ENCODE results near the gene FLRT2.
A peak's percentile ranks its signal among the peaks of the same experiment; 100 is the strongest.

The FLRT2 gene

DNA sequence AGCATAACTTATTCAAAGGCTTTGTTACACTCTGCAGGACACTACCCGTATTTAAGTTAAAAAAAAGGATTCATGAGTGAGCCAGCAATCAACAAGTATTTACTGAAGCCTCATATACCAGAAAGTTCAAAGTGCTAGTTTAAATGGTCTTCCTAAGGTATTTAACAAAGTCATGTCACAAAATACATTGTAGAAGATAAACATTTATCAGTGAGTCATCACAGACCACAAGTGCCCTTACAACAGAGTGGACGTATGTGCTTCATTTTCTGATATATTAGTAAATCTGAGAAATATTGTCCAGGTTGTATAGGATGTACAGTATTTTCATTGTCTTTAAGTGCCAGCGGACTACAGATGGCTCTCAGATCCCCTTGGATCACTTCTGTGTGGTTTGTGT lies 24.2 kb downstream of the FLRT2 start:
- in situ Hi-C loops (cut with HindIII; ENCODE audit: low pct_ligation_motif_present, low sequenced_read_pairs) = no loop called here
- TF ChIP-seq, protein P1, sequence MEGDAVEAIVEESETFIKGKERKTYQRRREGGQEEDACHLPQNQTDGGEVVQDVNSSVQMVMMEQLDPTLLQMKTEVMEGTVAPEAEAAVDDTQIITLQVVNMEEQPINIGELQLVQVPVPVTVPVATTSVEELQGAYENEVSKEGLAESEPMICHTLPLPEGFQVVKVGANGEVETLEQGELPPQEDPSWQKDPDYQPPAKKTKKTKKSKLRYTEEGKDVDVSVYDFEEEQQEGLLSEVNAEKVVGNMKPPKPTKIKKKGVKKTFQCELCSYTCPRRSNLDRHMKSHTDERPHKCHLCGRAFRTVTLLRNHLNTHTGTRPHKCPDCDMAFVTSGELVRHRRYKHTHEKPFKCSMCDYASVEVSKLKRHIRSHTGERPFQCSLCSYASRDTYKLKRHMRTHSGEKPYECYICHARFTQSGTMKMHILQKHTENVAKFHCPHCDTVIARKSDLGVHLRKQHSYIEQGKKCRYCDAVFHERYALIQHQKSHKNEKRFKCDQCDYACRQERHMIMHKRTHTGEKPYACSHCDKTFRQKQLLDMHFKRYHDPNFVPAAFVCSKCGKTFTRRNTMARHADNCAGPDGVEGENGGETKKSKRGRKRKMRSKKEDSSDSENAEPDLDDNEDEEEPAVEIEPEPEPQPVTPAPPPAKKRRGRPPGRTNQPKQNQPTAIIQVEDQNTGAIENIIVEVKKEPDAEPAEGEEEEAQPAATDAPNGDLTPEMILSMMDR (IDR thresholded peaks at IDR 0.05; ENCODE audit: low read depth, low read length, missing control alignments) = no peak

DNA sequence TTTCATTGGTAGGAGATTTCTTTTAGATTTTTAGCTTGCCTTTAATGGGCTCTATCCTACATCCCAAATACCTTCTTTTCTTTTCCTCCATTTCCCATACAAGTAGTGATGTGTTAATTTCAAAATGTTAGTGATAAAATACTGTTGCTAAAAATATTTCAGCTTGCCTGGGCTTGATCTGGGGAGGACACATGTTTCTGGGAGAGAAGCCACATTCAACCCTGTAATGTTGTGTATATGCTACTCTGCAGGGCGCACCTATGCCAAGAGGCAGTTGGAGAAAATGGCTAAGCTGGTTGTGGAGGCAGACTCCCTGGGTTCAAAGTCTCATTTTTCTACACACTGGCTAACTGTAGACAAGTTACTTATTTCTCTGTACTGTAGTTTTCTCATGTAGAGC lies 26.3 kb downstream of the FLRT2 start:
- in situ Hi-C loops (cut with HindIII; ENCODE audit: low pct_ligation_motif_present, low sequenced_read_pairs) = no loop called here
- Histone ChIP-seq H3K27me3 (replicated peaks) (no peaks in the 10 kb centered on the region), H3K4me3 (ENCODE audit: low read depth, low read length) (no peak overlapping the region), H3K36me3 (replicated peaks) (no peaks in the 10 kb centered on the region), H3K27ac (no peak overlapping the region)
- TF ChIP-seq, protein P1 (IDR thresholded peaks at IDR 0.05; ENCODE audit: low read depth, low read length, missing control alignments) = no peak
- DNase-seq = no peak

More for the DNA sequence above, 24.2 kb downstream of the FLRT2 start:
- Histone ChIP-seq H3K27me3 (replicated peaks) (no peaks in the 10 kb centered on the region), H3K27ac (no peak overlapping the region), H3K36me3 (replicated peaks) (no peaks in the 10 kb centered on the region), H3K4me3 (ENCODE audit: low read depth, low read length) (no peak overlapping the region)
- DNase-seq = no peak

DNA sequence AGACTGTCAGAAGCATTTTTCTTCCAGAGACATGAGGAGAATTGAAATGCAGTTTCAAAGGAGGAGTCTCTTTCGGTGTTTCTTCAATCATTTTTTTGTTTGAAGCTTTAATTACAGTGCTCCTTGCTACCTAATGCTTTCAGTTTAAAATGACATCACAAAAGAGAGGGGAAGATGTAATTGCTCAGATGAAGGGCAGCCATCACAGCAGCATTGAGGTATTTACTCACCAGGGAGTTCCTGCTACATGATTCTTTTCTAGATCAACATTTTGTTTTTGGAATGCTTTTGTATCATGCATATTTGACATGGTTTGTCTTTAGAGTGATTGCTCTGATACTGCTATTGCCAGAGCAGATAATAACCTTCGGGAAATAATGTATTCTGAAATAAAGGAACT lies 28.6 kb downstream of the FLRT2 start:
- Histone ChIP-seq H3K27ac (no peak overlapping the region), H3K4me3 (ENCODE audit: low read depth, low read length) (no peak overlapping the region), H3K36me3 (replicated peaks) (no peaks in the 10 kb centered on the region), H3K27me3 (replicated peaks) (no peaks in the 10 kb centered on the region)
- DNase-seq = no peak
- in situ Hi-C loops (cut with HindIII; ENCODE audit: low pct_ligation_motif_present, low sequenced_read_pairs) = no loop called here
- TF ChIP-seq, protein P1 (IDR thresholded peaks at IDR 0.05; ENCODE audit: low read depth, low read length, missing control alignments) = no peak

DNA sequence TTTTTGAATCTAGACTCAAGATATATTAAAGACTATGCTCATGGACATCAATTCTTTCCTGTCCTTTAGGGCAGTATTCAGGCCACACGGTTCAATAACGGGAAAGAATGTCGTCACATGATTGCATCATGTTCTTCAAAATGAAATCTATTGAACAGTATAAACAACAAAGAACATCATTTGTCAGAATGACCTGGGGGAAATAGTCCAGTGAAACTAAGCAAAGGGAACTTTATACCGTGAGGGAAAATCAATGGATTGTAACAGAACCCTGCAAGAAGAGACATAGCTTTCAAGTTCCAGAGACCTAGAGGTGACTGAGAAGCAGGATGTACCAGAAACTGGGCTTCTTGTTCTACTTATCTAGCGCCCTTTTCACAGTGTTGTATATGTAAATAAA lies 32.7 kb downstream of the FLRT2 start:
- TF ChIP-seq, protein P1 (IDR thresholded peaks at IDR 0.05; ENCODE audit: low read depth, low read length, missing control alignments) = no peak
- Histone ChIP-seq H3K27me3 (replicated peaks) (no peaks in the 10 kb centered on the region), H3K4me3 (ENCODE audit: low read depth, low read length) (no peak overlapping the region), H3K36me3 (replicated peaks) (no peaks in the 10 kb centered on the region), H3K27ac (no peak overlapping the region)
- DNase-seq = no peak
- in situ Hi-C loops (cut with HindIII; ENCODE audit: low pct_ligation_motif_present, low sequenced_read_pairs) = no loop called here

DNA sequence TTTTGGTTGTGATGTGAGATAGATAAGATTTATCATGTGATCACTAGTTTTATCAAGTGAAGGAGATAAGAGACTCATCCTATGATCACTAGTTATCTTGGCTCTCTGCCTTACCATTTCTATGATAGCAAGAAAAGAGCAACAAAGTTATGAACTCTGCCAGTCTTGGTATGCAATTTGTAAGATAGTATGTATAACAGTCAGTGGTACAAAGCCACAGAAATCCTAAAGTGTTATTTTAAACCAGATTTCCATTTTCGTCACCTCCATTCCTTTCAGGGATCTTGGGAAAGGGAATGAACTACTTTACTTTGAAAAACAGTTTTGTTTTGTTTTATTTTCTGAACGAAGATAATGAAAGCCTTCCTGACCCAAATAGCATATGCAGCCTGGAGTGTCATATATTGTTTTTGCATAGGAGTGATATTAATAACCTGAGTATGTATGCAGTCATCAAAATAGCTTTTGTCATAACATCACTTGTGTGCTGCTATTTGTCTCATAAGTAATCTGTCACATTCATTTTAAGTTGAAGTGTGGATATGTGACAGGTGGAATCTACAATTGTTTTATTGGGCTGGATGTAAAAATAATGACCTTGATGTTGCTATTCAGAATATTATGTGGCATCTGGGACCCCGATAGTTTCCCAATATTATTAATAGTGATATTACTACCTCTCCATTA lies 35.0 kb downstream of the FLRT2 start:
- TF ChIP-seq, protein P1 (IDR thresholded peaks at IDR 0.05; ENCODE audit: low read depth, low read length, missing control alignments) = no peak
- Histone ChIP-seq H3K36me3 (replicated peaks) (no peaks in the 10 kb centered on the region), H3K4me3 (ENCODE audit: low read depth, low read length) (no peak overlapping the region), H3K27me3 (replicated peaks) (no peaks in the 10 kb centered on the region), H3K27ac (peak overlapping the region; percentile 22)
- peak; percentile 20 for DNase-seq
- in situ Hi-C loops (cut with HindIII; ENCODE audit: low pct_ligation_motif_present, low sequenced_read_pairs) = no loop called here

DNA sequence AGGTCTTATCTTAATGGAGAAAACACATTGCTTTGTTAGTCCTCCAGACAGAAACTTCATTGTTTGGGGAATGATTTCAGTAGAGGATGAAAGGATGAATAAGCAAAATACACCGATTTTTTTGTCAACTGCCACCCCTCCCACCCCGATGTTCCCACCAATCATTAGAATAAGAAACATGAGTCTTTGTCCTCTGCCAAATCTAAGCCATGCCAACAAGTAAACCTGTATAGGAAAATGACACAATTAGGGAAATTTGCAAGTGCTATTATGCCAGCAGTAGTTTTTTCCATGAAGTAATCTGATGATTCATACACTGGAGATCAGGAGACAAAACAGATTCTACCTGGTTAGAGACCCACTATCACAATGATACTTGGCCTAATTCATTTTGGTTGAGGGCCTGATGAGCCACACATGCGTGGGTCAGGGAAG lies 35.9 kb downstream of the FLRT2 start:
- Histone ChIP-seq H3K27ac (peak overlapping the region; percentile 39), H3K36me3 (replicated peaks) (no peaks in the 10 kb centered on the region), H3K4me3 (ENCODE audit: low read depth, low read length) (no peak overlapping the region), H3K27me3 (replicated peaks) (no peaks in the 10 kb centered on the region)
- DNase-seq = no peak
- TF ChIP-seq, protein P1 (IDR thresholded peaks at IDR 0.05; ENCODE audit: low read depth, low read length, missing control alignments) = no peak
- in situ Hi-C loops (cut with HindIII; ENCODE audit: low pct_ligation_motif_present, low sequenced_read_pairs) = no loop called here

Measured in brain microvascular endothelial cell (primary cell).